ENCODE data around the gene SCN7A. TPM values are rescaled to one million over a fixed set of nuclear protein-coding genes. Genes with fewer than 3 reads are reported as not detected.

Gene SCN7A
- total RNA-seq, 1 experiment from 2014 or later: not detected

DNA sequence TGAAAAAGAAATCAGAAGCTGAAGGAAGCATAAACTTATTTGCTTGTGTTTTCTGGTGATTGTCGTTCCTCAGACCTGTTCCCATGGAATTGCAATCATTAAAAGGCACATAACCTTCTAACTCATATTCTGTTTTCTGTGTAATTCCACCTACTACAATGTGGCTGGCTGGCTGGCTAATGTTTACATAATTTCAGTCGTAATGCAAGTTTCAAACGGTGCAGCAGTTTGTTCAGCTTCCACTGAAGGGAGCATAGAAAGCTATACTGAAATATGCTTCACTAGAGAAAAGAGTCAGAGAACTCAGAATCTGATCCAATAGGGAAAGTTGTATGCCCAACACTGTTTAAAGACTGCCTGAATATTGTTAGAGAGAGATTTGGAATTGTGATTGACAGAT lies 27.1 kb upstream of the SCN7A start:
- TF ChIP-seq, protein P1, sequence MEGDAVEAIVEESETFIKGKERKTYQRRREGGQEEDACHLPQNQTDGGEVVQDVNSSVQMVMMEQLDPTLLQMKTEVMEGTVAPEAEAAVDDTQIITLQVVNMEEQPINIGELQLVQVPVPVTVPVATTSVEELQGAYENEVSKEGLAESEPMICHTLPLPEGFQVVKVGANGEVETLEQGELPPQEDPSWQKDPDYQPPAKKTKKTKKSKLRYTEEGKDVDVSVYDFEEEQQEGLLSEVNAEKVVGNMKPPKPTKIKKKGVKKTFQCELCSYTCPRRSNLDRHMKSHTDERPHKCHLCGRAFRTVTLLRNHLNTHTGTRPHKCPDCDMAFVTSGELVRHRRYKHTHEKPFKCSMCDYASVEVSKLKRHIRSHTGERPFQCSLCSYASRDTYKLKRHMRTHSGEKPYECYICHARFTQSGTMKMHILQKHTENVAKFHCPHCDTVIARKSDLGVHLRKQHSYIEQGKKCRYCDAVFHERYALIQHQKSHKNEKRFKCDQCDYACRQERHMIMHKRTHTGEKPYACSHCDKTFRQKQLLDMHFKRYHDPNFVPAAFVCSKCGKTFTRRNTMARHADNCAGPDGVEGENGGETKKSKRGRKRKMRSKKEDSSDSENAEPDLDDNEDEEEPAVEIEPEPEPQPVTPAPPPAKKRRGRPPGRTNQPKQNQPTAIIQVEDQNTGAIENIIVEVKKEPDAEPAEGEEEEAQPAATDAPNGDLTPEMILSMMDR (conservative IDR thresholded peaks at IDR 0.05; ENCODE audit: low read depth, low read length): no peak
- no peak for TF ChIP-seq EZH2 (IDR thresholded peaks at IDR 0.05; ENCODE audit: borderline replicate concordance, low read depth, low read length, poor library complexity, severe bottlenecking)
- no peaks in the 10 kb centered on the region for H3K27me3 ChIP-seq (replicated peaks; ENCODE audit: insufficient read depth, low read depth, low read length, poor library complexity)
- H3K36me3 ChIP-seq (ENCODE audit: insufficient read depth, low read length, poor library complexity, severe bottlenecking): no peaks in the 10 kb centered on the region
- H3K4me1 ChIP-seq (ENCODE audit: insufficient read depth, low read length, poor library complexity, severe bottlenecking): no peaks in the 10 kb centered on the region
- no peaks in the 10 kb centered on the region for H3K9me3 ChIP-seq (ENCODE audit: low read depth, low read length, poor library complexity, severe bottlenecking)
- intact Hi-C loops (cut with micrococcal nuclease; ENCODE audit: unreplicated experiment): no loop called here
- no peak for DNase-seq (ENCODE audit: low spot score)
- no TSS peak for BruUV-seq (replicated peaks)
- ChIA-PET CTCF (no interaction called here), POLR2A (ENCODE audit: low non-redundant PET) (no interaction called here)
- no peak overlapping the region for H3K27ac ChIP-seq (ENCODE audit: low read depth, low read length, poor library complexity, severe bottlenecking)
- H3K4me3 ChIP-seq (ENCODE audit: low read depth, low read length, poor library complexity, severe bottlenecking): no peak overlapping the region

DNA sequence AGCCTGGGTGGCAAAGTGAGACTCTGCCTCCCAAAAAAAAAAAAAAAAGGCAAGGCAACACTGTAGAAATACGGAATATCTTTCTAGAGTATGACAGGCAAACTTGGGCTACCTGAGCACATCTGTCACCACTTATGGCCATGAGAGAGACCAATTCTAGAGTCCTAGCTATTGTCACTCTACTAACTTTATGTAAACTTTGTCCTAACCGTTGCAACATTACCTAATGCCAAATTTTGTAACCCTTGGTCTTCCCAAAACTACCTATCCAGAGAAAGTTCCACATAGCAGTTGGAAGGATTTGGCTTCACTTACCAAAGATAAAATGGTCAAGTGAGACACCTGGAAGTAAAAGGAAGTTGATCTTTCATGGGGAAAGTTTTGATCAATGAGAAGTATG lies 26.6 kb upstream of the SCN7A start:
- CTCF ChIA-PET: no interaction called here
- no TSS peak for BruUV-seq (replicated peaks)
- intact Hi-C loops (cut with micrococcal nuclease; ENCODE audit: unreplicated experiment): no loop called here
- no peak overlapping the region for H3K27ac ChIP-seq (ENCODE audit: low read depth, low read length, poor library complexity, severe bottlenecking)
- POLR2A ChIA-PET (ENCODE audit: low non-redundant PET): no interaction called here
- H3K9me3 ChIP-seq (ENCODE audit: low read depth, low read length, poor library complexity, severe bottlenecking): no peaks in the 10 kb centered on the region
- H3K36me3 ChIP-seq (ENCODE audit: insufficient read depth, low read length, poor library complexity, severe bottlenecking): no peaks in the 10 kb centered on the region
- H3K4me3 ChIP-seq (ENCODE audit: low read depth, low read length, poor library complexity, severe bottlenecking): no peak overlapping the region
- no peak for DNase-seq (ENCODE audit: low spot score)
- no peaks in the 10 kb centered on the region for H3K4me1 ChIP-seq (ENCODE audit: insufficient read depth, low read length, poor library complexity, severe bottlenecking)
- no peaks in the 10 kb centered on the region for H3K27me3 ChIP-seq (replicated peaks; ENCODE audit: insufficient read depth, low read depth, low read length, poor library complexity)
- no peak for TF ChIP-seq EZH2 (IDR thresholded peaks at IDR 0.05; ENCODE audit: borderline replicate concordance, low read depth, low read length, poor library complexity, severe bottlenecking)
- TF ChIP-seq, protein P1 (conservative IDR thresholded peaks at IDR 0.05; ENCODE audit: low read depth, low read length): no peak

DNA sequence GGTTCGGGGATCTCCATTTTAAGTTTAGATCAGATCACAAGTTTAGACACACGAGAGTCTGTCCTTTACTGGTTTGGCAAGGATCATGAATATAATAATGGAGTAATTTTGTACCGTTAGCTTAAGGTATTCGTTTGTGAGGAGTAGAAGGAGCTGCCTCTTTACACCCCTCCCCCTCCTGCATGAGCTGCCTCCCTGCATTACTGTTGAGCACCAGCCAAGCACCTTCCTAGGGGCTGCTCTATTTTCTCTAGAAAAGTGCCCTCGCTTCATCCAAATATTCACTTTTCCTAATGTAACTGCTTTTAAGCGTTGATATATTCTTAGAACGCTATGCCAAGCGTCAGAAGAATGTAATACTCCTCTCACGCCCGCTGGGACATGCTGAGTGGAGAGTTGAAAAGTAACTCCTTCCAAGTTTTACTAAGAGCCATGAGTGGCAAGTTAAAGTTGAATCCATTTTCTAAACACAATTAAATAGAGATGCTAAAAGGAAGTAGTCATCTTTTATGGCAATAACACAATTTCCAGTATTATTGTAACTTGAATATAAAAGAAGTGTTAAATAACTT lies 25.4 kb upstream of the SCN7A start:
- Histone ChIP-seq H3K27ac (ENCODE audit: low read depth, low read length, poor library complexity, severe bottlenecking) (no peak overlapping the region), H3K4me1 (ENCODE audit: insufficient read depth, low read length, poor library complexity, severe bottlenecking) (no peaks in the 10 kb centered on the region), H3K36me3 (ENCODE audit: insufficient read depth, low read length, poor library complexity, severe bottlenecking) (no peaks in the 10 kb centered on the region), H3K27me3 (replicated peaks; ENCODE audit: insufficient read depth, low read depth, low read length, poor library complexity) (no peaks in the 10 kb centered on the region), H3K9me3 (ENCODE audit: low read depth, low read length, poor library complexity, severe bottlenecking) (no peaks in the 10 kb centered on the region), H3K4me3 (ENCODE audit: low read depth, low read length, poor library complexity, severe bottlenecking) (no peak overlapping the region)
- CTCF ChIA-PET: no interaction called here
- intact Hi-C loops (cut with micrococcal nuclease; ENCODE audit: unreplicated experiment): loop anchor here (2.0 to 5.0 kb wide), 2 partner anchors 102 to 339 kb away; no protein-coding TSS in a partner anchor
- DNase-seq (ENCODE audit: low spot score): no peak
- BruUV-seq (replicated peaks): no TSS peak
- no peak for TF ChIP-seq EZH2 (IDR thresholded peaks at IDR 0.05; ENCODE audit: borderline replicate concordance, low read depth, low read length, poor library complexity, severe bottlenecking)
- TF ChIP-seq, protein P1 (conservative IDR thresholded peaks at IDR 0.05; ENCODE audit: low read depth, low read length): no peak
- POLR2A ChIA-PET (ENCODE audit: low non-redundant PET): no interaction called here
